Measurements from ENCODE around the gene MED13L. TPM values are rescaled to one million over a fixed set of nuclear protein-coding genes. Genes with fewer than 3 reads are reported as not detected.

Gene MED13L
- total and polyA plus RNA-seq, 11 donors = 12.2 to 84.1 (median 60.2) TPM

- ATAC-seq = peak in 2 of 4 donors; percentile 23 to 48
- intact Hi-C loops (cut with DNase I) = loop anchor here in 2 of 10 donors (10.0 kb wide), 2 partner anchors 61 to 71 kb away; no protein-coding TSS in a partner anchor
- peaks cover 6 to 91% (median 64%) of the 10 kb centered on the region in 12 donors for H3K4me1 ChIP-seq
- H3K9me3 ChIP-seq = no peaks in the 10 kb centered on the region
- H3K36me3 ChIP-seq = no peaks in the 10 kb centered on the region
- H3K4me3 ChIP-seq = no peak overlapping the region
- no peak for TF ChIP-seq POLR2A (IDR thresholded peaks at IDR 0.05)
- no peak for TF ChIP-seq CTCF (IDR thresholded peaks at IDR 0.05)
- H3K27ac ChIP-seq = no peak overlapping the region
- no peak for DNase-seq
- WGBS, 4 donors = 79 to 90% (median 83%) methylated on average over 4 of the region's 4 CpGs
- no peaks in the 10 kb centered on the region for H3K27me3 ChIP-seq
These were observed 151.4 kb downstream of the MED13L start for GRCh38 chr12:116125956-116126566.

GRCh38 chr12:116125084-116125483 is 152.4 kb downstream of the MED13L start:
- Histone ChIP-seq H3K27me3 (no peaks in the 10 kb centered on the region), H3K36me3 (no peaks in the 10 kb centered on the region), H3K27ac (no peak overlapping the region), H3K4me3 (no peak overlapping the region), H3K4me1 (peaks cover 6 to 88% (median 61%) of the 10 kb centered on the region in 12 donors), H3K9me3 (no peaks in the 10 kb centered on the region)
- WGBS, 4 donors = 90 to 96% (median 92%) methylated on average over 2 of the region's 2 CpGs
- intact Hi-C loops (cut with DNase I) = loop anchor here in 2 of 10 donors (10.0 kb wide), 2 partner anchors 60 to 70 kb away; no protein-coding TSS in a partner anchor
- TF ChIP-seq POLR2A (IDR thresholded peaks at IDR 0.05) = no peak
- TF ChIP-seq CTCF (IDR thresholded peaks at IDR 0.05) = no peak
- ATAC-seq = no peak
- DNase-seq = no peak

GRCh38 chr12:116123451-116124258 is 153.8 kb downstream of the MED13L start:
- DNase-seq (peak in 4 of 5 donors; percentile 18 to 37 (median 32)), ATAC-seq (peak; percentile 62 to 87 (median 82))
- no peaks in the 10 kb centered on the region for H3K9me3 ChIP-seq
- peak overlapping the region in 6 of 12 donors; percentile 0 to 39 (median 24) for H3K27ac ChIP-seq
- peak overlapping the region in 8 of 12 donors; percentile 14 to 41 (median 22) for H3K4me3 ChIP-seq
- intact Hi-C loops (cut with DNase I) = loop anchor here in 3 of 10 donors (5.0 to 10.0 kb wide), 3 partner anchors 36 to 69 kb away; no protein-coding TSS in a partner anchor
- WGBS, 4 donors = 6 to 17% (median 12%) methylated on average over 11 of the region's 11 CpGs
- no peaks in the 10 kb centered on the region for H3K27me3 ChIP-seq
- H3K4me1 ChIP-seq = peaks cover 6 to 90% (median 57%) of the 10 kb centered on the region in 12 donors
- TF ChIP-seq CTCF (IDR thresholded peaks at IDR 0.05) (no peak), POLR2A (IDR thresholded peaks at IDR 0.05) (no peak)
- no peaks in the 10 kb centered on the region for H3K36me3 ChIP-seq

GRCh38 chr12:116122628-116123027 is 154.9 kb downstream of the MED13L start:
- no peaks in the 10 kb centered on the region for H3K36me3 ChIP-seq
- H3K4me3 ChIP-seq = no peak overlapping the region
- H3K9me3 ChIP-seq = no peaks in the 10 kb centered on the region
- 61 to 73% (median 67%) methylated on average over 3 of the region's 3 CpGs for WGBS, 4 donors
- DNase-seq (no peak), ATAC-seq (no peak)
- H3K4me1 ChIP-seq = peaks cover 6 to 86% (median 53%) of the 10 kb centered on the region in 12 donors
- TF ChIP-seq POLR2A (IDR thresholded peaks at IDR 0.05) (no peak), CTCF (IDR thresholded peaks at IDR 0.05) (no peak)
- intact Hi-C loops (cut with DNase I) = loop anchor here in 3 of 10 donors (5.0 to 10.0 kb wide), 3 partner anchors 35 to 68 kb away; no protein-coding TSS in a partner anchor
- no peaks in the 10 kb centered on the region for H3K27me3 ChIP-seq
- peak overlapping the region in 1 of 12 donors; percentile 39 for H3K27ac ChIP-seq

Measured in heart left ventricle (tissue), 16 donors.